HG03175 (cell line): ENCODE results near the gene EMSY.
"Not testable (repeated sequence)": the region's sequence is repeated elsewhere in the genome, so short reads cannot be mapped to it uniquely, and the experiment has no call there.

ENCODE experiments used
- ATAC-seq: cut with Tn5 transposase; IDR thresholded peaks from one replicate; pipeline ENCODE4 v1.9.1; 2021; ENCODE audit warnings: mild to moderate bottlenecking, moderate library complexity; ENCODE audit not compliant: unreplicated experiment

Gene EMSY

GRCh38 chr11:76567261-76567660 is 122.4 kb downstream of the EMSY start:
- no peak for ATAC-seq

DNA sequence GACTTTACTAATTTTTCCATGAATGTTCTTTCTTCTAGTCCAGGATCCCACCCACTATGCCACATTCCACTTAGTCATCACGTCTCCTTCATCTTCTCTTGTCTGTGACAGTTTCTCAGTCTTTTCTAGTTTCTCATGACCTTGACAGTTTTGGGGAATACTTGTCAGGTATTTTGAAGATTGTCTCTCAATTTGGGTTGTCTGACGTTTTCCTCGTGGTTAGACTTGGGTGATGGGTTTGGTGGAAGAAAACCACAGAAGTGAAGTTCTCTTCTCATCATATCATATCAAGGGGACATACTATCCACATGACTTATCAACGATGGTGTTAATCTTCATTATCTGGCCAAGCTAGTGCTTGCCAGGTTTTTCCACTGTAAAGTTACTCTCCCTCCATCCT is 123.3 kb downstream of the EMSY start:
- no peak for ATAC-seq

DNA sequence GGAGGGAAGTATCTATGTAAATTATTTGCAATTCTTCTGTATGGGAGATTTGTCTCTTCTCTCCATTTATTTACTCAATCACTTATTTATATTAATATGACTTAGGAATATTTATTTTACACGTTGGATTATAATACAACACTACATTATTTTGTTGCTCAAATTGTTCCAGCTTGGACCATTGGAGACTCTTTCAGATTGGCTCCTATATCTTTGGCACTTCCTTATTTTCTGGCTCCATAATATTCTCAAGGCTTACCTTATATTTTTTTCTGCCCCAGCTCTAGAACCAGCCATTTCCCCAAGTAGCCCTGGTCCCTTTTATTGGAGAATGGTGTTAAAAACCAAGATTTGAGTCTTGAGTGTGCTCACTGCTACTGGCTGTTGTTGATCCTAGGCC is 123.8 kb downstream of the EMSY start:
- no peak for ATAC-seq

- not testable (repeated sequence) for ATAC-seq
Observed at GRCh38 chr11:76572181-76572875, 127.5 kb downstream of the EMSY start.

DNA sequence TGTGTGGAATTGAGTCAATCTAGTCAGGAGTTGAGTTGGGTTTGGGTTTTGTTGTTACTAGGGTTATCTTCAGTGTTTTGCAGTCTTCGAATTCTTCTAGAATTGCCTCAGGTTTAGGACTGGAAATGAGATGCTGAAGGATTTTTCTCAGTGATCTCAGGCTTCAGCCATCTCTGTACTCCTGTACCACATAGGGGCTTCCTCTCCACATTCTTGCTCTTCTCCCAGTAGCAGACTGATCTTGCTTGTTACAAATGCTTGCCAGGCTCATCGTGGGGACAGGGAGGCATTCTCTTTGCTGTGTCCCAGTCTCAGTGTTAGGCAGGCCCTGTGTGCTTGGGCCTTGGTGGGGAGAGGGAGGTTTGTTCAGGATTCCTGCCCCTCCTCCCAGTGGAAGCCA is 129.6 kb downstream of the EMSY start:
- ATAC-seq, result no peak

DNA sequence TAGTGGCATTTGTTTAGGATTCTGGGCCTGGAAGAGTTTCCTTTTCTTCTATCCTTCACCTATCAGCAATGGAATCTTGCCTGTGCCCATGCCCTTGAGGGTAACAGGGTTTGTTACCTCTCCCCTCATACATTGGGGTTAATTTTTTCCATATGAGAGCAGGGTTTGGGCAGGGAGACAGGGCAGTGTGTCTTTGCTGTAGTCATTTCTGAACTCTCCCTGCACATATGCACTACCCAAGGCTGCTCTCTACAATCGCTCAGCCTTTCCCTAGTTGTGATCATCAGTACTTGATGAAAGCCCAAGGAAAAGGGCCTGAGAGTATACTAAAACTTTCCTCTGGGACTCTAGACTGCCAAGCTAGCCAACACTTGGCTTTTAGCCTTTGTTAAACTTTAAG is 130.1 kb downstream of the EMSY start:
- no peak for ATAC-seq

- no peak for ATAC-seq
Observed at GRCh38 chr11:76577226-76577920, 132.6 kb downstream of the EMSY start.

GRCh38 chr11:76577921-76578653 is 133.3 kb downstream of the EMSY start:
- no peak for ATAC-seq

DNA sequence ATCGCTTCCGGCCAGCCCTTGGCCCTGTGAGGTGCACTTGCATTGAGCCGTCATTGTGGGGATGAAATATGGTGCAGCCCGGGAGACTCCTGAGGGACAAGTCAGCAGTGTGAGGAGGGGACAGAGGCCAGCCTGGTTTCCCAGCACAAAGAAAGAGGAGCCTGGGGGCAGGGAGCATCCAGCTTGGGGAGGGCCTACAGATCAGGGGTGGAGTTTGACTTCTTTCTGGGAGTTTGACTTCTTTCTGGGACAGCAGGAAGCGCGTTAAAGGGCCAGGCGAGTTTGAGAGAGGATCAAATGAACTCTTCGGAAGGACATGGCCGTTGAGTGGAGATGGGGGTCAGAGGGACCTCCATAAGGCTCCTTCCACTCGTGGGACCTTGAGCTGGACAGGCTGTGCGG is 133.8 kb downstream of the EMSY start:
- ATAC-seq, result no peak

DNA sequence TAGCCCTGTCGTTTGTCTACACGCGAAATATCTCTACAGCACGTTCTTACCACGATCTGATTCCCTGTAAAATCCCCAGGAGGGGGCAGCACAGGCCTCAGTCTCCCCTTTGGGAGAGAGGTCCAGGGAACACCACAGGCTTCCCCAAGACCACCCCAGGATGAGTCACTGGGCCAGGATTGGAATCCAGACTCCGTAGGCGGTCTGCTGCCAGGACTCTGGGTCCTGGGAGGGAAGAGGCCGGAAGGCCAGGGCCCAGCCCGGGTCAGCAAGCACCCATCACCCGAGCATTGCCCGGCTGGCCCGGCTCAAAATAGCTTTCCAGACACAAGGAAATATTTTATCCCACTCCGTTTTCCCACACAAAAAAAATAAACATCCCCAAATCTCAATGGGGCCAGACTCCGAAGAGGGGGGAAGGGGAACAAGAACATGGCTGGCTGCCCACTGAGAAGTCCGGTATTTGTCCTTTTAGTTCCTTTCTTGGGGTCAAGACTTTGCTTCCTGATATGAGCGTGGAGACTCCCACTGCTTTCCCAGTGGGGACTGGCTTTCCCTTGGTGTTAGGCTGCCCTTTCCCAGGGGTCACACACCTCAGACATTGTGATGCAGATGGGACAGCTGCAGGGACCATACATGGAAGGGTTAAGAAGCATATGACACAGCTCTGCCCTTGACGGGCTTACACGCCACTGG is 134.4 kb downstream of the EMSY start:
- no peak for ATAC-seq

DNA sequence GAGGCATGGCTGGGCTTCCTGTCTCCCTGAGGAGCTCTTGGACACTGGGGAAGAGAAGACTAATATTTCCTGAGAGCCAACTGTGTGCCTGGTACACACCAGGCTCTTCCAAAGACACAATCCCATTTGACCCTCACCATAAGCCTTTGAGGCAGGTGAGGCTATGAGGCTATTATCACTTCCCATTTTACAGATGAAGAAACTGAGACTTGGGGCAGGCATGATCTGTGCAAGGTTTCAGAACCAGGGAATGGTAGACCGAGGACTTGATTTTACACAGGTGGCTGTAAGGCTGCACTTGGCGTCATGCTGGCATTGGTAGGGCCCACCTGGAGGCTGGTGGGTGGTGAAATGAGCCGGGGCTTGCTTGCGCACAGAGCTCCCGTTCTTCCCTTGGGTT is 134.9 kb downstream of the EMSY start:
- no peak for ATAC-seq

GRCh38 chr11:76582471-76582870 is 137.7 kb downstream of the EMSY start:
- ATAC-seq, result not testable (repeated sequence)

DNA sequence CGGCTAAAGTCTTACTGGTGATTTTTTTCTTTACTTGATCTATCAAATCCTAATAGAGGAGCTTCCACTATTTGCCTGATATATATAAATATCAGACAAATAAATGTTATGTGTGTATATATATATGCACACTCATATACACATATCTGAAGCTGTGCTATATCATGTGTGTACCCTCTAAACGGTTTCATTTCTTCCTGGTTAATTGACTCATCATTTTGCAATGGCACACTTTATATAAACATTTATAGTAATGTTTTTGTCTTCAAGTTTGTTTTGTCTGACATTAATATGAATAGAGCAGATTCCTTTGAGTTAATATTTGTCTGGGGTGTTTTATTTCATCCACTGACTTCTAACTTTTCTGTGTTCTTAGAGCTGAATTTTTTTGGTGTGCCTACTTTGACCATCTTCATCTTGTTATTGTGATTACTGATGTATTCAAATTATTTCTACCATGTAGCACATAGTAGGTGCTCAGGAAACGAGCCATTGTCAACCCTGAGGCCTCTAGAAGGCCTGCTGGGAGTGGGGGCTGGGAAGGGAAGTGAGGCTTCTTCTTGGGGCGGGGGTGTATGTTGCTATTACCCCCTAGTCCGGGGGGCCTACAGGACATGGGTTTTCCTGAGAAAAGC is 143.1 kb downstream of the EMSY start:
- ATAC-seq, result no peak

GRCh38 chr11:76588455-76589325 is 143.9 kb downstream of the EMSY start:
- no peak for ATAC-seq

DNA sequence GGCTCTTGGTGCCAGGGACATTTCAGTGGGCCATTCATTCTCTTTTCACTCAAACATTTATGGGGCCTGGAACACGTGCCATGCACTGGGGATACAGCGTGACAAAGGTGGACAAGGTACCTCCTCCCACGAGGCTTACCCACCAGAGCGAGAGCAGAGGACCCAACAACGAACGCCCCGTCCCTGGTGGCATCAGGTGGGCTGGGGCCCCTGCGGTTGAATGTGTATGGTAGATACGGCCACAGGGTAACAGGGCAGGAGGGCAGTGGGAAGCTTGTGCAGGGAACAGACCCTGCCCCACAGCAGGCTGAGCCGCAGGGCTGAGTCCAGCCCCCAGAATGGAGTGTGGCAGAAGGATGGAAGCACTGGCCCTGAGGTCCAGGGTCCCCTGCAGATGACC is 144.7 kb downstream of the EMSY start:
- ATAC-seq, result no peak

GRCh38 chr11:76589964-76590950 is 145.4 kb downstream of the EMSY start:
- no peak for ATAC-seq

DNA sequence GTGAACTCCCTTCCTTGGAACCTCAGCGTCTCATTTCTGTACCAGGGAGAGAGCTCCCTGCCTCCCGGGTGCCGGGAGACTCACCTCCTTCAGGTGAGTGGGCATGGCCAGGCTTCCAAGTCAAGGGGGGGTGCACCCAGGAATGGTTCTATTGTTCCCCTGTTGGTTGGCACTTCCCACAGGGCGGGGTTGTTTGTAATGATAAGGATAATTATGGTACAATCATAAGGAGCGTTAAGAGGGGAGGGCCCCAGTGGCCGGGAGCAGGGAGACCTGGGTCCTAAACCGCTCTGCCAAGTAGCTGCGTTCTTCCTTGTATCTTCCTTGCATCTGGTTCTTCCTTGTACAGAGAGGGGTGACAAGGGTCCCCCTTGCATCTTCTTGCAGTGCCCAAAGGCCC is 146.6 kb downstream of the EMSY start:
- no peak for ATAC-seq

GRCh38 chr11:76592025-76592914 is 147.5 kb downstream of the EMSY start:
- no peak for ATAC-seq
